Measurements from ENCODE around the gene CX3CR1.
"Not testable (repeated sequence)": the region's sequence is repeated elsewhere in the genome, so short reads cannot be mapped to it uniquely, and the experiment has no call there.

Gene CX3CR1

DNA sequence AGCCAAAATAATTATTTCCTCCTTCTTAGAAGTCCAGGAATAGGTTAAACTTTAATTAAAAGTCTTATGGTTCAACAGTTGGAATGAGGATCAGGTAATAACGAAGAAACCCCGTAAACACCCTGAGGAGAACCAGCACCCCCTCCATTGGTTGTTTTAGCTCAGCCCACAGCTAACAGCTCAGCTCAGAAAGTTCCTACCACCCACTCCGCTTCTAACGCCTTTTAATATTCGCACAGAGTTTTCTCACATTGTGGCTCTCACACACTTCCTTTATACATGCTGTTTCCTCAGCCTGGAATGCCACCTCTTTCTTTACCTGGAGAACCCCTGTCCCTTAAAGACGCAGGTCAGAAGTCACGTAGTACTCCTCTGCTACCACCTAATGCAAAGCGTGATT is 17.0 kb downstream of the CX3CR1 start:
- no peak for DNase-seq

GRCh38 chr3:39261726-39262125 is 18.1 kb downstream of the CX3CR1 start:
- DNase-seq = no peak

- peak; percentile 17 for DNase-seq
Observed at GRCh38 chr3:39260957-39261356, 18.9 kb downstream of the CX3CR1 start.

GRCh38 chr3:39260318-39260717 is 19.5 kb downstream of the CX3CR1 start:
- no peak for DNase-seq

DNA sequence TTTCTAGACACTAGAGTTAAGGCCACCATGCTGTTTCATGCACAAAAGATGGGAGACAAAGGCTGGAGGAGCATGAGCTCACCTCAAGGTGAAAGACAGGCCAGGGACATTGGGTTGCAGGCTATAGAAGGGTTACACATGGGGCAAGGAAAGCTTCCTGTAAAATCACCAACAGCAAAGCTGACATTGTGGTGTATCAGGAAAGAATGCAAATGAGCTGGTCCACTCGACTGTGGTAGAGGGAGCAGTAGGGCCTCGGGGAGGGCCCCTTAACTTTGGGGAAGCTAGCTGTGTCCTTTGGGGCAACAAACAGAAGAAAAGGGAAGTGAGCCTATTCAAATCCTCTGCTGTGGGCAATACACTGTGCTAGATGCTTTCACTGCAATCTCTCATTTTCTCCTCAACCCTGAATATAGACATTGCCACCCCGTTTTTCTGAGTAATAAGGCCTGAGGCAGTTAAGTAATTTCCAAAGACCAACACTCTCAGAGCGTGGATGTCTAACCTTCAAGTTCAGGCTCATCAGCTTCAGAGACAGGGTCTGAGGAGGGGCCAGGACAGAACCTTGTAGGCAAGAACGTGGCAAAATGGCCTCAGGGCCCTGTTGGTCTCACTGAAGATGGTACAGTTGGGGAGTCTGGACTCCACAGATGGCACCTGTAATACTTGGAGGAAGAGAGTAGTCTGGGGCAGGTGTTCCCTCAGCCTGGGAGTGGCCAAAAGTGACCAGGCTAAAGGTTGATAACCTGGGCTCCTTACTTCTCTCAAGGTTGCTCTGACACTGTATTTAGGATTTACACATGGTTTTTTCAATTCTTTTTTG is 24.1 kb downstream of the CX3CR1 start:
- DNase-seq = no peak

DNA sequence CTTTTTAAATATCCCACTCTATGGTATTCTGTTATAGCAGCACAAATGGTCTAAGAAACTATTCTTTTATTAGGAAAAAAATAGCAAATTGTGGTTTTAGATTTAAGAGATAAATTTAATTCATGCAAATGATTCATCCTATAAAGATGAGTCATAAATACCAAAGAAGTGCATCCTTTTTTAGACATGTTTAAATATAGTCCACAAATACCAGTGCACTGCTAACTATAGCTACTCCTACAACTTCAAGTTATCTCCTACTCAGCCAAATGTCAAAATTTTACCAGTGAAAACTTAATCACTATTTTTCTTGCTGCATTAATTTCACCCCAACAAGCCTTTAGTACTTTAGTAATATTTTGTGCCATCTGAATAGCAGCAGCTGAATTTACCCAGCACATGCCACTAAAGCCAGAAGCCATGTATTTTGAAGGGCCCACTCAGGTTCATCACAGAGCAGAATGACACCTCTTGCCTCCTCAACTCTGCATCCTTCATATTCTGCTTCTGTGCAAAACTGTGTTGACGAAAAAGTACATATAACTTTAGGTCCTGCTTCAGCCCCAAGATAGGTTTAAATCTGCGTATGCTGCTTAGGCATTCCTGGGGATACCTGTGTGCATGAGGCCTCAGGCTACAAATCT is 24.9 kb downstream of the CX3CR1 start:
- no peak for DNase-seq

DNA sequence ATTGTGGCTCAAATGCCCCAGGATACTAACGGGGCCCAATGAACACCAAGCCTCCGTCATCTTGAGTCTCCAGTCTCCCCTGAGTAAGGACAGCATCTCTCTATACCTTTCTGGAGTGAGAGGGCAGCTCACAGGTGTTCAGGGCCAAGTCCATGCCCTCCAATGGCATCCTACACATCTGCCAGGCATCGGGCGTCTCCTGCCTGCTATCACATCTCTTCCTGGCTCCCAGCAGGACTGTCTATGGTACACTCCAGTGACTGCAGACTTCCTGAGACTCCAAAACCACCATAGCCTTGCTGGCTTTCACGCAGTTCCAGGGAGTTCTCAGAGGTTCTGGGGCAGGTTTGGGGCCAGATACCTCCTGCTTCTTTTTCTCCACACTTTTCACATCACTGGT is 28.3 kb downstream of the CX3CR1 start:
- no peak for DNase-seq

DNA sequence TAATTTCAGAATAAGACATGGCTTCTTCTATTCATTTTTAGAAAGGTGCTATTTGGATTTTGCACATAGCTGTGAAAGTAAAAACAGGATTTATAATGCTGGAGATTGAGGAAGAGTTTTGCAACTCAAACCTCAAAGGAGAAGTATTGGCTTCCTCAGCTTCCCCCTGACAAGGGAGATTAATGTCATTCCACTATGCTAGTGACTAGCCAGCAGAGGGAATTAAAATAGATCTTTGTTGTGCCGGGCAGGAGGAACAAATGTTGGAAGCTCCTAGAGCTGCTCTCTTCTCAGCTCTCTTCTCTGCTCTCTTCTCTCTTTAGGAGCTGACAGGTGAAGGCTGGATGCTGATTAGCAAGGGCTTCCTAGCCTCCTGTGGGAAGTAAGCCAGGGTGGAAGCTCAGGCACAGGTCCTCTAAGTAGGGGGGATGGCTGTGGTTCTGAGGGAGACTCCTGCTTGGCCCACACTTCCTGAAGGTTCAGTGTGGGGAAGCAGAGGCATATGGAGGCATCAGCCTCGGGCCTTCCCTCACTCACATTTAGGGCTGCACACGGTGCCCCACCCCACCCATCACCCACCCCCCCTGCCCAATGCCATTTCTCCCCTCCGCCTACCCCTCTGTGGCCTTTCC is 29.6 kb downstream of the CX3CR1 start:
- no peak for DNase-seq

GRCh38 chr3:39249453-39250115 is 30.3 kb downstream of the CX3CR1 start:
- no peak for DNase-seq

GRCh38 chr3:39241561-39241960 is 38.3 kb downstream of the CX3CR1 start:
- DNase-seq = no peak

- DNase-seq = no peak
Observed at GRCh38 chr3:39237027-39237426, 42.8 kb downstream of the CX3CR1 start.

DNA sequence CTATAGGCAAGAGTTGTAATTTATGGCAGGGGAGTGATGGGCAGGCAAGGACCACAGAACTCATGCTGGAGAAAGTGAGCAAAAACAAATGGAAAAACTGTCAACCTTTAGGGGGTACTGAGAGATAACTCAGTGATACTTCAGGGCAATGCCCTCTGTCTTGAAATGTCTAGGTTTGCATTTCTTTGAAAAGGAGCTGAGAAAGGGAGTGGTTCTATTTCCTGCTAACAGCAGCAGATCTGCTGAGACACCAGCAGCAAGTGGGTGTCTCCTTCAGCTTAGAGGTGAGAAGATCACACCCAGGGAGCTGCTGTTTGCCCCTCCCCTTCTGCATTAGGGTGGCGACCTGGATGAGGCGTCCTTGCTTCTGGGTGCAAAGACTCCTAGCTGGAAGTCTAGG is 45.2 kb downstream of the CX3CR1 start:
- no peak for DNase-seq

DNA sequence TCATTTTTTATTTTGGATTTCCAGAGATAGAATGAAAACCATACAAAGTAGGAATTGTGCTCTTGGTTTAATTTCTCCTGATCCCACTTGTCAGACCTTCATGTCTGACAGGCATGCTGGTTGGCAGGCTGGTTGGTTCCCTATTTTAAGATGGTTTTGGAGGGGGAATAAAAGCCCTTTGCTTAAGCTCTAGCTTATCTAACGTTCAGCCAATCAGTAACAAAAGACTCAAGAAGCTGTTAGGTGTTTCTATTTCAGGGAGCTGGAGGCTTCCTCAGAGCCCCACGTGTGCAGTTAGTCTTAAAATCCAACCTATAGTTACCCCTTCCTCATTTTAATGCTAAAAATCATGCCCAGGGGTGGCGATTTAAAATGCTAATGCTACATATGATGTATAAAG is 47.0 kb downstream of the CX3CR1 start:
- no peak for DNase-seq

DNA sequence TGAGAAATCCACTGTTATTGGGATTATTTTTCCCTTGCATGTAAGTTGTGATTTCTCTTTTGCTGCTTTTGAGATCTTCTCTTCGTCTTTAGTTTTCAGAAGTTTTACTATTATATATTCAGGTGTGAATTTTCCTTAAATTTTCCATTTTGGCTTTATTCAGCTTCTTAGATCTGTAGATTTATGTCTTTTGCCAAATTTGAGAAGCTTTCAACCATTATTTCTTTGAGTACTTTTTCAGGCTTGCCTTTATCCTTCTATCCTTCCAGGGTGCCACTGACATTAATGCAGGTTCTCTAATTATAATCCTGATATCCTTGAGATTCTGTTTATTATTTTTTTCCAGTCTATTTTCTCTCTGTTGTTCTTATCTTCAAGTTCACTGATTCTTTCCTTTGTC is 49.4 kb downstream of the CX3CR1 start:
- DNase-seq = no peak

GRCh38 chr3:39228496-39228895 is 51.3 kb downstream of the CX3CR1 start:
- DNase-seq = no peak

GRCh38 chr3:39227596-39227995 is 52.2 kb downstream of the CX3CR1 start:
- not testable (repeated sequence) for DNase-seq

DNA sequence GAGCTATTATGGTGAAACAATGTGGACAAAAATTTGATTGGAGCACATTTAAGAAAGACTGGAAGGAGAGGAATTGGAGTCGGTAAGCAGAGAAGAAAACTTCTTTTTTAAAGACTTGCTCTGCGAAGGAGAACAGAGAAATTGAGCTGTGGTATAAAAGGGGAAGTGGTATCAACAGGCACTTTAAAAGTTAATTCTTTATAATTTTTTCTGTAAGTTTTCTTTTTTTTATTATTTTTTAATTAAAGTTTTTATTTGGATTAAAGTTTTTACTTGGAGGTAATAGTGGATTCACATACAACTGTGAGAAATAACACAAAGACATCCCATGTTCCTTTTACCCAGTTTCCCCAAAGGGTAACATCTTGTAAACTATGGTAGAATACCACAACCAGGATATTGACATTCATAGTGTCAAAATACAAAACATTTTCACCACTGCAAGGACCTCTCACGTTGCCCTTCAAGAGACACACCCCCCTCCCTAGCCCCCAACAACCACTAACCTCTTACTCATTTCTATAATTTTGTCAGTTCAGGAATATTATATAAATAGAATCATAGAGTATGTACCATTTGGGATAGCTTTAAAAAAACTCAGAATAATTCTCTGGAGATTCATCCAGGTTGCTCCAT is 53.6 kb downstream of the CX3CR1 start:
- no peak for DNase-seq

GRCh38 chr3:39224288-39224687 is 55.5 kb downstream of the CX3CR1 start:
- no peak for DNase-seq

- DNase-seq = no peak
Observed at GRCh38 chr3:39222939-39223338, 56.9 kb downstream of the CX3CR1 start.

- no peak for DNase-seq
Observed at GRCh38 chr3:39222462-39222861, 57.4 kb downstream of the CX3CR1 start.

DNA sequence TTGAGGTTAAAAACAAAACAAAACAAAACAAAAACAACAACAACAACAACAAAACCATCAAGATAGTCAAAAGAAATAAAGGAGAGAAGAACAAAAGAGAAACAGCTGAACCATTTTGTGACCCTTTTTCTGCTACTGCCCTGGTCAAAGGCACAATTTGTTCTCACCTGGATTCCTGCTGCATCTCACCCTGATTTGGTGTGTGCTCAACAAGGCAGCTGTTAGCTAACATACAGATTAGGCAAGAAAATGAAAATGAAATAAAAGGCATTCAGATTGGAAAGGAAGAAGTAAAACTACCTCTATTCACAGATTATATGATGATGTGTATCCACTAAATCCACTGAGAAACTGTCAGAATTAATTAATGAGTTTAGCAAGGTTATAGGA is 58.7 kb downstream of the CX3CR1 start:
- no peak for DNase-seq

GRCh38 chr3:39220407-39221140 is 59.3 kb downstream of the CX3CR1 start:
- DNase-seq = no peak

Measured in activated naive CD4-positive, alpha-beta T cell treated with anti-CD3 and anti-CD28 coated beads, Interleukin-2, amount 50 U/mL, for 16 hours (primary cell).